Fibroblast of lung (primary cell): ENCODE measurements around the gene POLN. TPM values are rescaled to one million over a fixed set of nuclear protein-coding genes. Genes with fewer than 3 reads are reported as not detected.

ENCODE experiments used
- DNase-seq, 2 donors: peaks; one replicate each; pipeline versions ENCODE4 v3.0.0 to v3.0.0-alpha.2; 2010; ENCODE audit warnings: low read depth in 2 of 2
- H2AFZ ChIP-seq: 2 replicates; pipeline ENCODE4 v1.5.1; 2012; ENCODE audit warnings: low read length, control low read depth, inconsistent platforms
- H3K27ac ChIP-seq: 2 replicates; pipeline ENCODE4 v1.5.1; 2011; ENCODE audit warnings: low read length, control low read depth; ENCODE audit not compliant: insufficient read depth
- H3K27me3 ChIP-seq: 2 replicates; pipeline ENCODE4 v1.5.1; 2011; ENCODE audit warnings: mild to moderate bottlenecking, low read length; ENCODE audit not compliant: control insufficient read depth, insufficient read depth
- H3K36me3 ChIP-seq: 2 replicates; pipeline ENCODE4 v1.5.1; 2011; ENCODE audit warnings: low read length; ENCODE audit not compliant: control insufficient read depth, insufficient read depth
- H3K4me1 ChIP-seq: 2 replicates; pipeline ENCODE4 v1.5.1; 2011; ENCODE audit warnings: low read length; ENCODE audit not compliant: control insufficient read depth, insufficient read depth; ENCODE audit errors: extremely low read depth
- H3K4me2 ChIP-seq: 2 replicates; pipeline ENCODE4 v1.5.1; 2011; ENCODE audit warnings: low read length, control low read depth; ENCODE audit not compliant: insufficient read depth; ENCODE audit errors: extremely low read depth
- H3K4me3 ChIP-seq, 4 experiments: fragments of 200-600 bp in 1 of 4; sonication (generic) in 1 of 4; replicated peaks in 1 of 4; 2 replicates each; pipeline ENCODE4 v1.5.1; 2011 to 2016; ENCODE audit warnings: low read length in 4 of 4, low read depth in 3 of 4, mild to moderate bottlenecking in 3 of 4, control low read depth in 2 of 4, inconsistent platforms in 1 of 4, mixed read lengths in 1 of 4; ENCODE audit not compliant: insufficient read depth in 1 of 4; ENCODE audit errors: control extremely low read depth in 1 of 4
- H3K79me2 ChIP-seq: 2 replicates; pipeline ENCODE4 v1.5.1; 2012; ENCODE audit warnings: mild to moderate bottlenecking, low read length, inconsistent platforms; ENCODE audit not compliant: control insufficient read depth, insufficient read depth
- H3K9ac ChIP-seq: 2 replicates; pipeline ENCODE4 v1.5.1; 2011; ENCODE audit warnings: mild to moderate bottlenecking, low read length, control low read depth; ENCODE audit not compliant: insufficient read depth
- H3K9me3 ChIP-seq: 2 replicates; pipeline ENCODE4 v1.5.1; 2012; ENCODE audit warnings: low read depth, low read length; ENCODE audit not compliant: control insufficient read depth, insufficient read depth
- H4K20me1 ChIP-seq: 2 replicates; pipeline ENCODE4 v1.5.1; 2011; ENCODE audit warnings: low read length; ENCODE audit not compliant: control insufficient read depth, insufficient read depth; ENCODE audit errors: extremely low read depth
- CTCF ChIP-seq, 2 donors: IDR thresholded peaks in 1 of 2; conservative IDR thresholded peaks in 1 of 2; 1 replicate in 1 of 2; 2 replicates in 1 of 2; pipeline ENCODE4 v1.5.1; 2011 to 2012; ENCODE audit warnings: low read length in 2 of 2, control low read depth in 1 of 2, inconsistent platforms in 1 of 2, low read depth in 1 of 2, mild to moderate bottlenecking in 1 of 2
- EZH2 ChIP-seq: IDR thresholded peaks from 2 replicates; pipeline ENCODE4 v1.5.1; 2012; ENCODE audit warnings: low read length, control low read depth, mild to moderate bottlenecking; ENCODE audit errors: missing control alignments
- polyA plus RNA-seq, 2 donors: library from polyadenylated mRNA; depleted of rRNA in 1 of 2; stranded (reverse) in 1 of 2; unstranded in 1 of 2; fragments of >200 nt; gene quantifications; 2 replicates each; pipeline ENCODE4 v1.2.1, GENCODE V29; 2011 to 2012; ENCODE audit warnings: missing spikeins in 1 of 2
- total RNA-seq: library from RNA; depleted of rRNA; stranded (reverse); fragments of >200 nt; gene quantifications from 2 replicates; pipeline ENCODE4 v1.2.1, GENCODE V29; 2014

The POLN gene
- total and polyA plus RNA-seq, 2 donors (not counting 1 experiment from before 2014, with no cell fraction given) = 0.58 to 5.6 TPM

GRCh38 chr4:2272828-2273120 lies 30.9 kb upstream of the POLN start:
- Histone ChIP-seq H3K9me3 (no peaks in the 10 kb centered on the region), H3K4me2 (no peak overlapping the region), H3K4me3 (no peak overlapping the region), H3K27me3 (no peaks in the 10 kb centered on the region), H3K4me1 (no peaks in the 10 kb centered on the region), H2AFZ (no peak overlapping the region), H3K9ac (no peak overlapping the region), H3K27ac (no peak overlapping the region), H3K36me3 (no peaks in the 10 kb centered on the region), H4K20me1 (no peaks in the 10 kb centered on the region), H3K79me2 (no peaks in the 10 kb centered on the region)
- TF ChIP-seq EZH2 = no peak
- no peak for TF ChIP-seq CTCF (conservative IDR thresholded peaks at IDR 0.05 in 1 of 2, IDR thresholded peaks at IDR 0.05 in 1 of 2; ENCODE audit: low read depth in 1 of 2, low read length in 2 of 2)
- no peak for DNase-seq

- Histone ChIP-seq H3K27me3 (no peaks in the 10 kb centered on the region), H3K4me1 (no peaks in the 10 kb centered on the region), H3K9me3 (no peaks in the 10 kb centered on the region), H3K4me3 (no peak overlapping the region), H3K79me2 (no peaks in the 10 kb centered on the region), H3K27ac (no peak overlapping the region), H4K20me1 (no peaks in the 10 kb centered on the region), H3K36me3 (no peaks in the 10 kb centered on the region), H3K9ac (no peak overlapping the region), H2AFZ (no peak overlapping the region), H3K4me2 (no peak overlapping the region)
- DNase-seq = no peak
- TF ChIP-seq CTCF (conservative IDR thresholded peaks at IDR 0.05 in 1 of 2, IDR thresholded peaks at IDR 0.05 in 1 of 2; ENCODE audit: low read depth in 1 of 2, low read length in 2 of 2) (no peak), EZH2 (no peak)
Observed at GRCh38 chr4:2272026-2272827, 30.3 kb upstream of the POLN start.

- no peaks in the 10 kb centered on the region for H4K20me1 ChIP-seq
- no peak for DNase-seq
- H3K4me3 ChIP-seq = no peak overlapping the region
Observed at GRCh38 chr4:2271279-2272025, 29.5 kb upstream of the POLN start.

More at GRCh38 chr4:2271279-2272025, 29.5 kb upstream of the POLN start:
- Histone ChIP-seq H3K27me3 (no peaks in the 10 kb centered on the region), H3K4me1 (no peaks in the 10 kb centered on the region), H3K9me3 (no peaks in the 10 kb centered on the region), H3K9ac (no peak overlapping the region), H2AFZ (no peak overlapping the region), H3K36me3 (no peaks in the 10 kb centered on the region), H3K4me2 (no peak overlapping the region), H3K27ac (no peak overlapping the region), H3K79me2 (no peaks in the 10 kb centered on the region)
- TF ChIP-seq CTCF (conservative IDR thresholded peaks at IDR 0.05 in 1 of 2, IDR thresholded peaks at IDR 0.05 in 1 of 2; ENCODE audit: low read depth in 1 of 2, low read length in 2 of 2) (no peak), EZH2 (no peak)
